SK-N-SH (cell line): Measurements from ENCODE around the gene TMCO6. TPM values are rescaled to one million over a fixed set of nuclear protein-coding genes. Genes with fewer than 3 reads are reported as not detected.
"Not testable (repeated sequence)": the region's sequence is repeated elsewhere in the genome, so short reads cannot be mapped to it uniquely, and the experiment has no call there.

ENCODE experiments used
- CTCF ChIA-PET: fragments of 300-600, 350-600 bp; formaldehyde crosslinking; extraction: SDS; loops from one replicate; lab custom pipeline; 2021; lab: Yijun Ruan, JAX
- POLR2A ChIA-PET: fragments of 350-600 bp; sonication (Branson Sonifier 250); formaldehyde crosslinking; extraction: SDS; loops from one replicate; lab custom pipeline; 2020; ENCODE audit warnings: antibody characterized with exemption, inconsistent platforms; lab: Yijun Ruan, JAX
- DNase-seq: peaks from one replicate; pipeline ENCODE4 v3.0.0; 2012
- H2AFZ ChIP-seq: fragments of 200-600 bp; sonication (generic); 2 replicates; pipeline ENCODE4 v1.8.1; 2016; ENCODE audit warnings: antibody characterized with exemption, mild to moderate bottlenecking, low read depth
- H3F3A ChIP-seq: fragments of 200-600 bp; sonication (generic); replicated peaks from 2 replicates; pipeline ENCODE3; 2016; ENCODE audit warnings: antibody characterized with exemption, mild to moderate bottlenecking; ENCODE audit not compliant: insufficient read depth
- H3K27ac ChIP-seq, 2 experiments: fragments of 200-500 bp in 1 of 2; fragments of 200-600 bp in 1 of 2; sonication (Bioruptor generic) in 1 of 2; sonication (generic), shearing (Covaris generic) in 1 of 2; 2 replicates each; pipeline versions ENCODE4 v1.5.1 to v1.6.1; 2014 to 2016; ENCODE audit warnings: low read depth in 2 of 2, inconsistent platforms in 1 of 2, low read length in 1 of 2, mild to moderate bottlenecking in 1 of 2, mixed read lengths in 1 of 2
- H3K27me3 ChIP-seq: fragments of 200-600 bp; sonication (generic), shearing (Covaris generic); 2 replicates; pipeline ENCODE4 v1.6.1; 2016; ENCODE audit warnings: mixed run types; ENCODE audit not compliant: insufficient read depth
- H3K36me3 ChIP-seq, 2 experiments: fragments of 200-500 bp in 1 of 2; fragments of 200-600 bp in 1 of 2; sonication (Bioruptor generic) in 1 of 2; sonication (generic) in 1 of 2; replicated peaks in 1 of 2; 2 replicates each; pipeline versions ENCODE3 to v1.5.1; 2014 to 2016; ENCODE audit warnings: low read length in 1 of 2, mild to moderate bottlenecking in 1 of 2; ENCODE audit not compliant: insufficient read depth in 2 of 2, control insufficient read depth in 1 of 2
- H3K4me1 ChIP-seq, 2 experiments: fragments of 200-500 bp in 1 of 2; fragments of 200-600 bp in 1 of 2; sonication (Bioruptor generic) in 1 of 2; sonication (generic), shearing (Covaris generic) in 1 of 2; 2 replicates each; pipeline versions ENCODE4 v1.5.1 to v1.6.1; 2014 to 2016; ENCODE audit warnings: low read depth in 1 of 2, low read length in 1 of 2, mixed run types in 1 of 2; ENCODE audit not compliant: insufficient read depth in 2 of 2, control insufficient read depth in 1 of 2
- H3K4me2 ChIP-seq: fragments of 200-600 bp; sonication (generic), shearing (Covaris generic); 2 replicates; pipeline ENCODE4 v1.6.1; 2017; ENCODE audit warnings: mixed run types
- H3K4me3 ChIP-seq, 2 experiments: fragments of 200-500 bp in 1 of 2; fragments of 200-600 bp in 1 of 2; sonication (Bioruptor generic) in 1 of 2; sonication (generic), shearing (Covaris generic) in 1 of 2; 2 replicates each; pipeline versions ENCODE4 v1.5.1 to v1.8.1; 2014 to 2016; ENCODE audit warnings: low read depth in 2 of 2, inconsistent platforms in 1 of 2, low read length in 1 of 2, mild to moderate bottlenecking in 1 of 2, mixed read lengths in 1 of 2, moderate library complexity in 1 of 2
- H3K79me2 ChIP-seq: fragments of 200-600 bp; sonication (generic); 2 replicates; pipeline ENCODE4 v1.8.1; 2017; ENCODE audit warnings: mild to moderate bottlenecking; ENCODE audit not compliant: insufficient read depth
- H3K9ac ChIP-seq: fragments of 200-600 bp; sonication (generic); 2 replicates; pipeline ENCODE4 v1.6.1; 2017; ENCODE audit warnings: mixed run types
- H3K9me2 ChIP-seq: fragments of 200-600 bp; sonication (generic); 2 replicates; pipeline ENCODE4 v1.6.1; 2017; ENCODE audit warnings: mixed run types
- H3K9me3 ChIP-seq: fragments of 200-600 bp; sonication (generic); 2 replicates; pipeline ENCODE4 v1.6.1; 2017; ENCODE audit warnings: mixed run types, mild to moderate bottlenecking, moderate library complexity
- H4K20me1 ChIP-seq: fragments of 200-600 bp; sonication (generic); 2 replicates; pipeline ENCODE4 v1.6.1; 2017; ENCODE audit warnings: mild to moderate bottlenecking, mixed run types; ENCODE audit not compliant: insufficient read depth
- CHD2 ChIP-seq: fragments of 150-350 bp; IDR thresholded peaks from 2 replicates; pipeline ENCODE4 v1.6.1; 2018; ENCODE audit warnings: low read length; ENCODE audit not compliant: partially characterized antibody
- ELF1 ChIP-seq: IDR thresholded peaks from 2 replicates; pipeline ENCODE4 v1.4.0; 2012
- EP300 ChIP-seq, 2 experiments: IDR thresholded peaks; 2 replicates each; pipeline versions ENCODE4 v1.4.0 to v1.6.1; 2012; ENCODE audit warnings: borderline replicate concordance in 1 of 2, low read depth in 1 of 2, low read length in 1 of 2
- EZH2phosphoT487 ChIP-seq: fragments of 200-600 bp; sonication (generic); IDR thresholded peaks from 2 replicates; pipeline ENCODE4 v1.6.1; 2017; ENCODE audit warnings: low read depth, mixed run types, mild to moderate bottlenecking, antibody characterized with exemption, moderate library complexity, borderline replicate concordance
- FOXJ3 ChIP-seq: sonication (generic); formaldehyde crosslinking; IDR thresholded peaks from 2 replicates; pipeline ENCODE4 v1.5.1; 2020; ENCODE audit warnings: mild to moderate bottlenecking, missing genetic modification reagents
- FOXM1 ChIP-seq: IDR thresholded peaks from 2 replicates; pipeline ENCODE4 v1.4.0; 2012; ENCODE audit warnings: low read depth, mild to moderate bottlenecking
- GABPA ChIP-seq: IDR thresholded peaks from 2 replicates; pipeline ENCODE4 v1.4.0; 2012; ENCODE audit warnings: low read depth, mild to moderate bottlenecking
- GATA2 ChIP-seq: sonication (generic); formaldehyde crosslinking; IDR thresholded peaks from 2 replicates; pipeline ENCODE4 v1.5.0; 2020; ENCODE audit warnings: mild to moderate bottlenecking, missing genetic modification reagents
- MEF2A ChIP-seq: IDR thresholded peaks from 2 replicates; pipeline ENCODE4 v1.4.0; 2012; ENCODE audit warnings: low read depth, borderline replicate concordance
- RCOR1 ChIP-seq: fragments of 150-350 bp; IDR thresholded peaks from 2 replicates; pipeline ENCODE4 v1.6.1; 2017; ENCODE audit warnings: antibody characterized with exemption, low read length
- RFX5 ChIP-seq: IDR thresholded peaks from 2 replicates; pipeline ENCODE4 v1.6.1; 2012; ENCODE audit warnings: mild to moderate bottlenecking, improper control_type of control experiment, low read length
- SIN3A ChIP-seq: IDR thresholded peaks from 2 replicates; pipeline ENCODE4 v1.6.1; 2012; ENCODE audit warnings: low read depth, mild to moderate bottlenecking, low read length, moderate library complexity, borderline replicate concordance
- SMC3 ChIP-seq: IDR thresholded peaks from 2 replicates; pipeline ENCODE4 v1.6.1; 2012; ENCODE audit warnings: low read depth, low read length, improper control_type of control experiment
- WGBS: methylation state at CpG from one replicate; pipeline ENCODE4 v1.1.6; 2017; ENCODE audit warnings: low lambda C conversion rate; 5-methylcytosine and 5-hydroxymethylcytosine counted together
- polyA plus RNA-seq, 3 experiments: library from polyadenylated mRNA; depleted of rRNA; stranded (reverse); fragments of >200 nt; gene quantifications; 2 replicates each; pipeline ENCODE4 v1.2.3, GENCODE V29; 2012
- TF ChIP-seq, protein P1 (sequence below): IDR thresholded peaks from 2 replicates; pipeline ENCODE4 v1.4.0; 2012; ENCODE audit warnings: low read depth, borderline replicate concordance
- TF ChIP-seq, protein P2 (sequence below): fragments of 150-350 bp; IDR thresholded peaks from 2 replicates; pipeline ENCODE4 v1.6.1; 2016; ENCODE audit warnings: mild to moderate bottlenecking, low read depth, low read length
- TF ChIP-seq, protein P3 (sequence below): fragments of 150-350 bp; IDR thresholded peaks from 2 replicates; pipeline ENCODE4 v1.6.1; 2017; ENCODE audit warnings: antibody characterized with exemption, low read length, low read depth, borderline replicate concordance

TMCO6 gene
- polyA plus RNA-seq, 1 of the 3 experiments (the other 2 are of a cell fraction): 27.7 TPM

DNA sequence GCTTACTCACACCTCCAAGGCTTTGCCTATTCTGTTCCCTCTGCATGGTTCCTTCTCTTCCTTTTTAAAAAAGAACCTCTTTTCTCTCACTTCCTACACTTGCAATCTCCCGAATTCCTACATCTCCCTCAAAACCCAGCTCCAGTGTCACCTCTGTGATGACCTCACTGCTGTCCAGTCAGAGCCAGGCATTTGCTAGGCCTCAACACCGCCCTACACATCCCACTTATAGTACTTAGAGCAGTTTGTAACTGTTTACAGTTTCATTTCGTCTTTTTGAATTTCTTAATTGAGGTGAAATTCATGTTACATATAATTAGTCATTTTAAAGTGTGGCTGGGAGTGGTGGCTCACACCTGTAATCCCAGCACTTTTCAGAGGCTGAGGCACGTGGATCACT is 37.1 kb upstream of the TMCO6 start:
- Histone ChIP-seq H3K4me3 (no peak overlapping the region), H3F3A (no peaks in the 10 kb centered on the region), H3K9ac (no peak overlapping the region), H3K9me2 (no peaks in the 10 kb centered on the region), H3K27ac (no peak overlapping the region), H3K4me2 (no peak overlapping the region), H3K27me3 (no peaks in the 10 kb centered on the region), H3K4me1 (no peaks in the 10 kb centered on the region), H4K20me1 (no peaks in the 10 kb centered on the region), H3K9me3 (no peaks in the 10 kb centered on the region), H3K79me2 (no peaks in the 10 kb centered on the region), H3K36me3 (no peaks in the 10 kb centered on the region), H2AFZ (no peak overlapping the region)
- 53% methylated on average over 4 of the region's 4 CpGs for WGBS
- ChIA-PET CTCF (interaction anchor here (0.7 kb wide), 1 partner anchor 229 kb away, joined by 3 read pairs; no protein-coding TSS in a partner anchor), POLR2A (no interaction called here)
- DNase-seq: no peak
- TF ChIP-seq ELF1 (no peak), RFX5 (no peak), MEF2A (no peak), GATA2 (CRISPR knock-in tag) (no peak), FOXM1 (no peak), CHD2 (no peak), GABPA (no peak), SMC3 (no peak), SIN3A (no peak), EZH2phosphoT487 (no peak), EP300 (IDR thresholded peaks at IDR 0.05; ENCODE audit: borderline replicate concordance in 1 of 2, low read depth in 1 of 2, low read length in 1 of 2) (no peak), RCOR1 (no peak), FOXJ3 (no peak)
- TF ChIP-seq, protein P1, sequence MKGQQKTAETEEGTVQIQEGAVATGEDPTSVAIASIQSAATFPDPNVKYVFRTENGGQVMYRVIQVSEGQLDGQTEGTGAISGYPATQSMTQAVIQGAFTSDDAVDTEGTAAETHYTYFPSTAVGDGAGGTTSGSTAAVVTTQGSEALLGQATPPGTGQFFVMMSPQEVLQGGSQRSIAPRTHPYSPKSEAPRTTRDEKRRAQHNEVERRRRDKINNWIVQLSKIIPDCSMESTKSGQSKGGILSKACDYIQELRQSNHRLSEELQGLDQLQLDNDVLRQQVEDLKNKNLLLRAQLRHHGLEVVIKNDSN: no peak
- TF ChIP-seq, protein P2, sequence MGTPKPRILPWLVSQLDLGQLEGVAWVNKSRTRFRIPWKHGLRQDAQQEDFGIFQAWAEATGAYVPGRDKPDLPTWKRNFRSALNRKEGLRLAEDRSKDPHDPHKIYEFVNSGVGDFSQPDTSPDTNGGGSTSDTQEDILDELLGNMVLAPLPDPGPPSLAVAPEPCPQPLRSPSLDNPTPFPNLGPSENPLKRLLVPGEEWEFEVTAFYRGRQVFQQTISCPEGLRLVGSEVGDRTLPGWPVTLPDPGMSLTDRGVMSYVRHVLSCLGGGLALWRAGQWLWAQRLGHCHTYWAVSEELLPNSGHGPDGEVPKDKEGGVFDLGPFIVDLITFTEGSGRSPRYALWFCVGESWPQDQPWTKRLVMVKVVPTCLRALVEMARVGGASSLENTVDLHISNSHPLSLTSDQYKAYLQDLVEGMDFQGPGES: no peak
- TF ChIP-seq, protein P3, sequence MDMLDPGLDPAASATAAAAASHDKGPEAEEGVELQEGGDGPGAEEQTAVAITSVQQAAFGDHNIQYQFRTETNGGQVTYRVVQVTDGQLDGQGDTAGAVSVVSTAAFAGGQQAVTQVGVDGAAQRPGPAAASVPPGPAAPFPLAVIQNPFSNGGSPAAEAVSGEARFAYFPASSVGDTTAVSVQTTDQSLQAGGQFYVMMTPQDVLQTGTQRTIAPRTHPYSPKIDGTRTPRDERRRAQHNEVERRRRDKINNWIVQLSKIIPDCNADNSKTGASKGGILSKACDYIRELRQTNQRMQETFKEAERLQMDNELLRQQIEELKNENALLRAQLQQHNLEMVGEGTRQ: no peak

DNA sequence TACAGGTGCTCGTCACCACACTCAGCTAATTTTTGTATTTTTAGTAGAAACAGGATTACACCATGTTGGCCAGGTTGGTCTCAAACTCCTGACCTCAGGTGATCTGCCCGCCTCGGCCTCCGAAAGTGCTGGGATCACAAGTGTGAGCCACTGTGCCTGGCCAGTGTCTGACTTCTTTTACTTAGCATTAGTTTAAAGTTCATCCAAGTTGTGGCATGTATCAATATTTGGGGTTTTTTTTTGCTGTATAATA is 35.9 kb upstream of the TMCO6 start:
- CTCF ChIA-PET: not testable (repeated sequence)

More for the DNA sequence above, 35.9 kb upstream of the TMCO6 start:
- H2AFZ ChIP-seq, H3K79me2 ChIP-seq, H3K27me3 ChIP-seq, H4K20me1 ChIP-seq, H3F3A ChIP-seq, H3K9me3 ChIP-seq, H3K36me3 ChIP-seq, H3K9ac ChIP-seq, POLR2A ChIA-PET, H3K9me2 ChIP-seq, DNase-seq, H3K4me2 ChIP-seq, H3K4me3 ChIP-seq, H3K4me1 ChIP-seq, H3K27ac ChIP-seq: not testable (repeated sequence)
- 80% methylated on average over 4 of the region's 4 CpGs for WGBS
